H9 (cell line): ENCODE measurements around the gene ORC1. TPM values are rescaled to one million over a fixed set of nuclear protein-coding genes. Genes with fewer than 3 reads are reported as not detected.

ENCODE experiments used
- DNase-seq: peaks from one replicate; pipeline ENCODE4 v3.0.0-alpha.2; 2017
- H2AFZ ChIP-seq: one replicate; pipeline ENCODE4 v1.6.1; 2013; ENCODE audit warnings: mild to moderate bottlenecking, low read length, control low read depth, moderate library complexity
- H2AK5ac ChIP-seq: 2 replicates; pipeline ENCODE4 v1.6.1; 2013; ENCODE audit warnings: low read length, control low read depth, mixed read lengths; ENCODE audit not compliant: insufficient read length
- H2BK120ac ChIP-seq: one replicate; pipeline ENCODE4 v1.6.1; 2013; ENCODE audit warnings: low read depth, mild to moderate bottlenecking, low read length, control low read depth, inconsistent platforms; ENCODE audit not compliant: poor library complexity, severe bottlenecking
- H2BK12ac ChIP-seq: 2 replicates; pipeline ENCODE4 v1.6.1; 2013; ENCODE audit warnings: low read length, control low read depth, mixed read lengths, low read depth; ENCODE audit not compliant: insufficient read length
- H2BK15ac ChIP-seq: 2 replicates; pipeline ENCODE4 v1.6.1; 2013; ENCODE audit warnings: low read depth, low read length, control low read depth
- H2BK20ac ChIP-seq: one replicate; pipeline ENCODE4 v1.6.1; 2013; ENCODE audit warnings: low read depth, mild to moderate bottlenecking, low read length, control low read depth, inconsistent platforms; ENCODE audit not compliant: poor library complexity, severe bottlenecking
- H2BK5ac ChIP-seq: 2 replicates; pipeline ENCODE4 v1.6.1; 2013; ENCODE audit warnings: low read length, control low read depth, mixed read lengths; ENCODE audit not compliant: insufficient read length
- H3K14ac ChIP-seq: 2 replicates; pipeline ENCODE4 v1.6.1; 2013; ENCODE audit warnings: low read length, control low read depth; ENCODE audit not compliant: insufficient read depth
- H3K18ac ChIP-seq: 2 replicates; pipeline ENCODE4 v1.6.1; 2013; ENCODE audit warnings: low read depth, mild to moderate bottlenecking, mixed read lengths, low read length, control low read depth; ENCODE audit not compliant: insufficient read length
- H3K23ac ChIP-seq: 2 replicates; pipeline ENCODE4 v1.6.1; 2013; ENCODE audit warnings: low read length, control low read depth, mixed read lengths, low read depth; ENCODE audit not compliant: insufficient read length
- H3K23me2 ChIP-seq: 2 replicates; pipeline ENCODE4 v1.6.1; 2013; ENCODE audit warnings: low read depth, mild to moderate bottlenecking, mixed read lengths, low read length, control low read depth; ENCODE audit not compliant: insufficient read length, poor library complexity, severe bottlenecking
- H3K27ac ChIP-seq: 2 replicates; pipeline ENCODE4 v1.5.1; 2013; ENCODE audit warnings: low read length, control low read depth, mixed read lengths, low read depth; ENCODE audit not compliant: insufficient read length
- H3K27me3 ChIP-seq: 2 replicates; pipeline ENCODE4 v1.6.1; 2013; ENCODE audit warnings: low read length, control low read depth, inconsistent platforms; ENCODE audit not compliant: insufficient read depth
- H3K4ac ChIP-seq: 2 replicates; pipeline ENCODE4 v1.6.1; 2013; ENCODE audit warnings: low read depth, mild to moderate bottlenecking, control low read depth, inconsistent platforms, low read length, moderate library complexity
- H3K4me1 ChIP-seq: 2 replicates; pipeline ENCODE4 v1.6.1; 2013; ENCODE audit warnings: low read length, control low read depth, inconsistent platforms; ENCODE audit not compliant: insufficient read depth
- H3K4me2 ChIP-seq: 2 replicates; pipeline ENCODE4 v1.6.1; 2013; ENCODE audit warnings: low read length, control low read depth, mixed read lengths; ENCODE audit not compliant: insufficient read length, insufficient read depth
- H3K56ac ChIP-seq: 2 replicates; pipeline ENCODE4 v1.6.1; 2013; ENCODE audit warnings: low read depth, mild to moderate bottlenecking, mixed read lengths, low read length, control low read depth; ENCODE audit not compliant: insufficient read length
- H3K79me1 ChIP-seq: 2 replicates; pipeline ENCODE4 v1.6.1; 2013; ENCODE audit warnings: low read depth, mild to moderate bottlenecking, moderate library complexity, low read length, control low read depth, inconsistent platforms; ENCODE audit not compliant: insufficient read depth, poor library complexity, severe bottlenecking
- H3K79me2 ChIP-seq: 2 replicates; pipeline ENCODE4 v1.6.1; 2013; ENCODE audit warnings: low read length, control low read depth, inconsistent platforms; ENCODE audit not compliant: insufficient read depth
- H3K9ac ChIP-seq: 2 replicates; pipeline ENCODE4 v1.6.1; 2013; ENCODE audit warnings: low read length, control low read depth, mixed read lengths; ENCODE audit not compliant: insufficient read length; ENCODE audit errors: extremely low read depth
- H3K9me3 ChIP-seq: one replicate; pipeline ENCODE4 v1.6.1; 2013; ENCODE audit warnings: low read depth, low read length, inconsistent platforms; ENCODE audit not compliant: control insufficient read depth
- H3T11ph ChIP-seq: one replicate; pipeline ENCODE4 v1.6.1; 2013; ENCODE audit warnings: mild to moderate bottlenecking, low read length, control low read depth, inconsistent platforms
- H4K20me1 ChIP-seq: one replicate; pipeline ENCODE4 v1.6.1; 2013; ENCODE audit not compliant: control insufficient read depth, insufficient read length, insufficient read depth
- H4K5ac ChIP-seq: 2 replicates; pipeline ENCODE4 v1.6.1; 2013; ENCODE audit warnings: low read depth, mild to moderate bottlenecking, mixed read lengths, low read length, control low read depth; ENCODE audit not compliant: insufficient read length
- H4K8ac ChIP-seq: replicated peaks from 2 replicates; pipeline ENCODE4 v1.6.1; 2013; ENCODE audit warnings: low read length, control low read depth, mixed read lengths, low read depth; ENCODE audit not compliant: insufficient read length
- H4K91ac ChIP-seq: 2 replicates; pipeline ENCODE4 v1.6.1; 2013; ENCODE audit warnings: low read depth, mild to moderate bottlenecking, moderate library complexity, mixed read lengths, low read length, control low read depth; ENCODE audit not compliant: insufficient read length
- H3K27ac Mint-ChIP-seq, 3 experiments: 2 replicates in 2 of 3; 3 replicates in 1 of 3; pipeline ENCODE4 v1.8.0; 2020 to 2021; ENCODE audit warnings: mixed read lengths in 3 of 3, mild to moderate bottlenecking in 1 of 3, moderate library complexity in 1 of 3
- H3K27me3 Mint-ChIP-seq: 2 replicates; pipeline ENCODE4 v1.8.0; 2021; ENCODE audit warnings: low read depth, mild to moderate bottlenecking, moderate library complexity, mixed read lengths
- H3K36me3 Mint-ChIP-seq, 3 experiments: 2 replicates in 2 of 3; 3 replicates in 1 of 3; pipeline ENCODE4 v1.8.0; 2020 to 2021; ENCODE audit warnings: low read depth in 3 of 3, mixed read lengths in 3 of 3; ENCODE audit not compliant: insufficient read depth in 1 of 3
- H3K4me1 Mint-ChIP-seq, 2 experiments: 2 replicates each; pipeline ENCODE4 v1.8.0; 2020; ENCODE audit warnings: mixed read lengths in 2 of 2
- H3K4me3 Mint-ChIP-seq, 2 experiments: 2 replicates in 1 of 2; 3 replicates in 1 of 2; pipeline ENCODE4 v1.8.0; 2020 to 2021; ENCODE audit warnings: mild to moderate bottlenecking in 2 of 2, mixed read lengths in 2 of 2, moderate library complexity in 1 of 2
- H3K9me3 Mint-ChIP-seq, 2 experiments: 2 replicates in 1 of 2; 3 replicates in 1 of 2; pipeline ENCODE4 v1.8.0; 2020; ENCODE audit warnings: mild to moderate bottlenecking in 2 of 2, mixed read lengths in 2 of 2, moderate library complexity in 1 of 2
- WGBS: extraction: QIAGEN DNeasy Blood & Tissue Kit; methylation state at CpG from one replicate; pipeline ENCODE4 v1.1.7; 2013; ENCODE audit warnings: missing lambda C conversion rate, low lambda C conversion rate, mixed read lengths; ENCODE audit not compliant: insufficient read length; ENCODE audit errors: extremely low coverage; 5-methylcytosine and 5-hydroxymethylcytosine counted together
- total RNA-seq: library from RNA; stranded (reverse); gene quantifications from 2 replicates; pipeline ENCODE4 v1.2.1, GENCODE V29; 2021
- TF ChIP-seq, protein P1 (sequence below): fragments of 200-600 bp; sonication (generic); conservative IDR thresholded peaks from 3 replicates; pipeline ENCODE4 v1.8.0; 2021; ENCODE audit warnings: antibody characterized with exemption, mild to moderate bottlenecking

The ORC1 gene
- total RNA-seq, 1 experiment from 2014 or later: 46.4 TPM

DNA sequence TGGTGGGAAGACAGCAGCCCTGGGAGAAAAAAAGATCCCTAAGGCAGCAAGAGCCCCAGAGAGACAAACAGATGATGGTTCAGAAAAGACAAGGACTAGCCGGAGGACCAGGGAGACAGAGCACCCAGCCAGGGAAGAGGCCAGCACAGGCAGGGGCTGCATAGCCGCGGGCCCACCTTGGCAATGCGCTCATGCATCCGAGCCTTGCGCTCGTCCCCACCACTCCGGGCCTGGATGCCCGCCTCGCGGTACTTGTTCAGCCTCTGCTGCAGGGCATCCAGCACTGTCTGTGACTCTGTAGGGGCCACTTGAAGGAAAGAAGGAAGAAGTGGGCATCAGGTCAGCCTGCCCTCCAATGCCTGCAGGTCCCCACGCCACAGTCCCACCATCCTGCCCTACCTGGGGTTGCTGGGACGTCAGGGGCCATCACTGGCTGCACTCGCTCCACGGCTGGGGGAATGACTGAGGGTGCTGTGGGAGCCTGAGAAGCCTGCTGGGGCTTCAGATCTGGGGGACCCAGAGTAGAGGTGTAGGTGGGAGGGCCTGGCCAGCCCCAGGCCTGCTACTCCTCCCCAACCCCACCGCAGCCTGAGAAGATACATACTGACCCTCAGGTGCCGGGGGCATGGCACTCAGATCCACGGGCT lies 45.2 kb downstream of the ORC1 start:
- no peak overlapping the region for H3K18ac ChIP-seq
- no peak overlapping the region for H4K91ac ChIP-seq
- H3K14ac ChIP-seq: no peak overlapping the region
- H3K4me3 Mint-ChIP-seq: no peak overlapping the region
- H3K79me1 ChIP-seq: no peaks in the 10 kb centered on the region
- H4K5ac ChIP-seq: no peak overlapping the region
- H3K27ac Mint-ChIP-seq: no peak overlapping the region; a peak in 1 of 7 replicates
- no peak overlapping the region for H2AK5ac ChIP-seq
- no peaks in the 10 kb centered on the region for H3K4me1 Mint-ChIP-seq
- H2BK12ac ChIP-seq: no peak overlapping the region
- peaks cover 46 to 94% (median 88%) of the 10 kb centered on the region in 3 experiments for H3K36me3 Mint-ChIP-seq
- H3K27me3 ChIP-seq: no peaks in the 10 kb centered on the region
- H2BK5ac ChIP-seq: no peak overlapping the region
- no peaks in the 10 kb centered on the region for H3K79me2 ChIP-seq
- TF ChIP-seq, protein P1, sequence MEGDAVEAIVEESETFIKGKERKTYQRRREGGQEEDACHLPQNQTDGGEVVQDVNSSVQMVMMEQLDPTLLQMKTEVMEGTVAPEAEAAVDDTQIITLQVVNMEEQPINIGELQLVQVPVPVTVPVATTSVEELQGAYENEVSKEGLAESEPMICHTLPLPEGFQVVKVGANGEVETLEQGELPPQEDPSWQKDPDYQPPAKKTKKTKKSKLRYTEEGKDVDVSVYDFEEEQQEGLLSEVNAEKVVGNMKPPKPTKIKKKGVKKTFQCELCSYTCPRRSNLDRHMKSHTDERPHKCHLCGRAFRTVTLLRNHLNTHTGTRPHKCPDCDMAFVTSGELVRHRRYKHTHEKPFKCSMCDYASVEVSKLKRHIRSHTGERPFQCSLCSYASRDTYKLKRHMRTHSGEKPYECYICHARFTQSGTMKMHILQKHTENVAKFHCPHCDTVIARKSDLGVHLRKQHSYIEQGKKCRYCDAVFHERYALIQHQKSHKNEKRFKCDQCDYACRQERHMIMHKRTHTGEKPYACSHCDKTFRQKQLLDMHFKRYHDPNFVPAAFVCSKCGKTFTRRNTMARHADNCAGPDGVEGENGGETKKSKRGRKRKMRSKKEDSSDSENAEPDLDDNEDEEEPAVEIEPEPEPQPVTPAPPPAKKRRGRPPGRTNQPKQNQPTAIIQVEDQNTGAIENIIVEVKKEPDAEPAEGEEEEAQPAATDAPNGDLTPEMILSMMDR: no peak
- H3K23ac ChIP-seq: no peak overlapping the region
- H4K8ac ChIP-seq: no peak overlapping the region
- no peak overlapping the region for H2BK15ac ChIP-seq
- no peak overlapping the region for H3K56ac ChIP-seq
- H3K4me2 ChIP-seq: no peak overlapping the region
- no peak overlapping the region for H2BK20ac ChIP-seq
- H2AFZ ChIP-seq: no peak overlapping the region
- no peaks in the 10 kb centered on the region for H3K4me1 ChIP-seq
- no CpG with 5 or more reads among the region's 18 CpGs for WGBS
- no peak overlapping the region for H3T11ph ChIP-seq
- H3K23me2 ChIP-seq: no peaks in the 10 kb centered on the region
- no peaks in the 10 kb centered on the region for H3K9me3 Mint-ChIP-seq
- H3K9me3 ChIP-seq: no peaks in the 10 kb centered on the region
- no peaks in the 10 kb centered on the region for H3K27me3 Mint-ChIP-seq
- no peak overlapping the region for H3K27ac ChIP-seq
- H4K20me1 ChIP-seq: no peaks in the 10 kb centered on the region
- no peak overlapping the region for H3K9ac ChIP-seq
- no peak overlapping the region for H2BK120ac ChIP-seq
- no peak overlapping the region for H3K4ac ChIP-seq
- DNase-seq: no peak
